Kidney (tissue), 14 donors: ENCODE measurements around the gene RNF41. TPM values are rescaled to one million over a fixed set of nuclear protein-coding genes. Genes with fewer than 3 reads are reported as not detected.

Source experiments
- DNase-seq, 5 donors: peaks; one replicate each; pipeline ENCODE4 v3.0.0-alpha.2; 2013 to 2020
- FAIRE-seq: peaks from 2 replicates; lab custom pipeline; 2012; peaks lifted over from hg19 to GRCh38; lab: Jason Lieb, UNC
- H3K27ac ChIP-seq, 2 donors: one replicate each; pipeline ENCODE4 v1.7.0; 2013; ENCODE audit warnings: low read depth in 2 of 2, low read length in 2 of 2, inconsistent platforms in 1 of 2
- H3K27me3 ChIP-seq: one replicate; pipeline ENCODE4 v1.7.1; 2013; ENCODE audit warnings: low read length, inconsistent platforms; ENCODE audit not compliant: control insufficient read depth, insufficient read depth
- H3K36me3 ChIP-seq, 3 donors: one replicate each; pipeline versions ENCODE4 v1.7.0 to v1.7.1; 2013; ENCODE audit warnings: low read length in 3 of 3, control low read depth in 1 of 3, inconsistent platforms in 1 of 3; ENCODE audit not compliant: insufficient read depth in 3 of 3, control insufficient read depth in 2 of 3
- H3K4me1 ChIP-seq, 3 donors: one replicate each; pipeline versions ENCODE4 v1.7.0 to v1.7.1; 2013; ENCODE audit warnings: low read length in 3 of 3, inconsistent platforms in 1 of 3, low read depth in 1 of 3; ENCODE audit not compliant: control insufficient read depth in 2 of 3, insufficient read depth in 2 of 3
- H3K4me3 ChIP-seq, 3 donors: one replicate each; pipeline versions ENCODE4 v1.7.0 to v1.8.1; 2013; ENCODE audit warnings: low read length in 3 of 3, control low read depth in 1 of 3, inconsistent platforms in 1 of 3
- H3K9ac ChIP-seq, 3 donors: one replicate each; pipeline versions ENCODE4 v1.7.0 to v1.7.1; 2013; ENCODE audit warnings: low read length in 3 of 3, control low read depth in 1 of 3, inconsistent platforms in 1 of 3
- H3K9me3 ChIP-seq, 3 donors: one replicate each; pipeline versions ENCODE4 v1.7.0 to v1.7.1; 2013; ENCODE audit warnings: low read length in 3 of 3, control low read depth in 1 of 3, inconsistent platforms in 1 of 3; ENCODE audit not compliant: control insufficient read depth in 2 of 3, insufficient read depth in 1 of 3
- intact Hi-C: fragments of 100-400 bp; cut with DNase I; formaldehyde crosslinking; loops from one replicate; pipeline ENCODE4 v1.11.1; 2022
- polyA plus RNA-seq: library from polyadenylated mRNA; stranded (reverse); fragments of 350-450 nt; fragmentation: Illumina TruSeq; extraction: RNeasy Lipid Tissue Mini Kit (QIAGEN cat#74804); gene quantifications from one replicate; pipeline ENCODE4 v1.2.3, GENCODE V29; 2014; ENCODE audit warnings: low read depth, low replicate concordance; ENCODE audit not compliant: insufficient read depth
- total RNA-seq: library from RNA; stranded (reverse); fragmentation: NEBNext Ultra II Directional; extraction: Animal tissue kit (Norgen Biotek cat#: 25700); gene quantifications from one replicate; pipeline ENCODE4 v1.2.1, GENCODE V29; 2021
- TF ChIP-seq, protein P1 (sequence below): IDR thresholded peaks from 3 replicates; pipeline ENCODE4 v1.5.1; 2012; ENCODE audit warnings: mild to moderate bottlenecking, moderate library complexity, borderline replicate concordance; ENCODE audit not compliant: insufficient read depth; ENCODE audit errors: extremely low read depth
- donor health status: control.
- donor health status: control.
- donor health status: control.
- donor health status: control.
- donor health status: control.
- donor health status: DM: yes; HTN: yes; CAD: no.
- donor health status: Normal renal cell carcinoma (clear cell type).

Gene RNF41
- total and polyA plus RNA-seq, 2 donors from 2014 or later, result 17.6 to 45.5 TPM

DNA sequence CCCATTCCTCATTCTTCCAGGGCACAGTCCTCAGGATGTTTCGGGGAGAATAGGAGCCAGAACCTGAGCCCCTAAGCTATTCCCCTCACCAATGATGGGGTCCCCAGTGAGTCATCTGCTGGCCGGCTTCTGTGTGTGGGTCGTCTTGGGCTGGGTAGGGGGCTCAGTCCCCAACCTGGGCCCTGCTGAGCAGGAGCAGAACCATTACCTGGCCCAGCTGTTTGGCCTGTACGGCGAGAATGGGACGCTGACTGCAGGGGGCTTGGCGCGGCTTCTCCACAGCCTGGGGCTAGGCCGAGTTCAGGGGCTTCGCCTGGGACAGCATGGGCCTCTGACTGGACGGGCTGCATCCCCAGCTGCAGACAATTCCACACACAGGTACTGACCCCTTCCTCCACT is 9.5 kb upstream of the RNF41 start:
- H3K9ac ChIP-seq, result peak overlapping the region in 1 of 3 donors; percentile 30
- H3K36me3 ChIP-seq, result peaks cover 0 to 3% (median 0%) of the 10 kb centered on the region in 3 donors
- no peaks in the 10 kb centered on the region for H3K27me3 ChIP-seq
- peak overlapping the region in 2 of 3 donors; percentile 64 to 68 for H3K4me3 ChIP-seq
- intact Hi-C loops, result no loop called here
- peaks cover 0 to 4% (median 0%) of the 10 kb centered on the region in 3 donors for H3K4me1 ChIP-seq
- peak overlapping the region in 1 of 2 donors; percentile 84 for H3K27ac ChIP-seq
- no peaks in the 10 kb centered on the region for H3K9me3 ChIP-seq
- TF ChIP-seq, protein P1, sequence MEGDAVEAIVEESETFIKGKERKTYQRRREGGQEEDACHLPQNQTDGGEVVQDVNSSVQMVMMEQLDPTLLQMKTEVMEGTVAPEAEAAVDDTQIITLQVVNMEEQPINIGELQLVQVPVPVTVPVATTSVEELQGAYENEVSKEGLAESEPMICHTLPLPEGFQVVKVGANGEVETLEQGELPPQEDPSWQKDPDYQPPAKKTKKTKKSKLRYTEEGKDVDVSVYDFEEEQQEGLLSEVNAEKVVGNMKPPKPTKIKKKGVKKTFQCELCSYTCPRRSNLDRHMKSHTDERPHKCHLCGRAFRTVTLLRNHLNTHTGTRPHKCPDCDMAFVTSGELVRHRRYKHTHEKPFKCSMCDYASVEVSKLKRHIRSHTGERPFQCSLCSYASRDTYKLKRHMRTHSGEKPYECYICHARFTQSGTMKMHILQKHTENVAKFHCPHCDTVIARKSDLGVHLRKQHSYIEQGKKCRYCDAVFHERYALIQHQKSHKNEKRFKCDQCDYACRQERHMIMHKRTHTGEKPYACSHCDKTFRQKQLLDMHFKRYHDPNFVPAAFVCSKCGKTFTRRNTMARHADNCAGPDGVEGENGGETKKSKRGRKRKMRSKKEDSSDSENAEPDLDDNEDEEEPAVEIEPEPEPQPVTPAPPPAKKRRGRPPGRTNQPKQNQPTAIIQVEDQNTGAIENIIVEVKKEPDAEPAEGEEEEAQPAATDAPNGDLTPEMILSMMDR, result no peak
- FAIRE-seq (no peak), DNase-seq (no peak)

DNA sequence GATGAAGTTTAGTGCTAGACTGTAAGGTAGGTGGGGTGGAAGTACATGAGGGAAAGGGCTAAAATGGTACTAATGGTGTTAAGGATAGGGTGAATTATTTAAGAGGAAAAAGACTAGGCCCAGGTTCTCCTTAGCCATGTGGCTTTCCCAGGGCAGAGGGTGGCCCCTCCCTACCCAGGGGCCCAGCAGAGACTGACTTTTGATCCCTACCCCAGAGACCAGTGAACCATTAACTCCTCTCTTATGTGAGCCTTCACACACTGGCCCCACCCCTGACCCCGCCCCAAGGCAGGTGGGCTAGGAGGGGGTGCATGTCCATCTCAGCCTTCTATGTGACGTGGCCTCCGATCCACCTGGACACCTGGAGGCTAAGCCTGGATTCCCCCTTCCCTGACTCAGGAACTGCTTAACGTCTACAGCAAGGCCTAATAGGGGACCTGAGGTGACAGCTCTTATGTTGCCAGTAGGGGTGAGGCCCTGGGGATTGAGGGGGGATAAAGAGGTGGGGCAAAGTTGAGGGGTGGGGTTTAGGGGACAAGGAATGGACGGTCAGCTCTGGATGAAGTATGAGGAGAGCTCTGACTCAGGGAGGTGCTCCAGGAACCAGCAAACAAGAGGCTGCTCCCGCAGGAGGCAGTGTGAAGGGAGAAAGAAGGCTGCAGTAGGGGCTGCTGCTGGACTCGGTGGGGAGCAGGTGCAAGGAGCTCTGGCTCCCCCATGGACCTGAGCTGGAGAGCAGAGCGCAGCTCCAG is 8.9 kb upstream of the RNF41 start:
- Histone ChIP-seq H3K27me3 (no peaks in the 10 kb centered on the region), H3K9me3 (no peaks in the 10 kb centered on the region), H3K4me3 (peak overlapping the region in 2 of 3 donors; percentile 64 to 68), H3K27ac (peak overlapping the region; percentile 84 to 88), H3K4me1 (peaks cover 0 to 4% (median 0%) of the 10 kb centered on the region in 3 donors), H3K36me3 (peaks cover 0 to 2% (median 0%) of the 10 kb centered on the region in 3 donors), H3K9ac (peak overlapping the region in 2 of 3 donors; percentile 8 to 55)
- DNase-seq, result peak in 4 of 5 donors; percentile 39 to 78 (median 58)
- TF ChIP-seq, protein P1, result no peak
- intact Hi-C loops, result no loop called here
- FAIRE-seq, result no peak

DNA sequence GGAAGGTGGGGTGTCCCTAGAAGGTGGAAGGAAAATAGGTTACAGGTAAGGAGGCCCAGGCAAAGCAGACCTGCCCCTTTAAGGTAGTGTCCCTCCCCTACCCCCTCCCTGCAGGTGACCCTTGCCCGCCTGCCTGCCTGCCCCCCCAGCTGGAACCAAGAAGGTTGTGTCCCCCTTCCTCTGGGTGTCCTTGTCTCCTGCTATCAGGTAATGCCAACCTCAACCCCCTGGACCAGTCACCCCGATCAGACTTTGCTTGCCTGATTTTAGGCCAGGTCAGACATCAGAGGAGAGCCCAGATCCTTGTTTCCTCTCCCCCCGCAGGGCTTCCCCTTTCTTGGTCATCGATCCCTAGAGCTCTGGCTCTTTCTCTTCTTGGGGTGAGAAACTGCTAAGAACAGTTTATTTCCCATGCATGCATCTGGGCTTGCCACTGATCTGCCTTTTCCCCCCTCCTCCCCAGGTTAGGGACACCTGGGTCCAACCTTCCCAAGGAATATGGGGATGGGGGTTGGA is 8.3 kb upstream of the RNF41 start, which contains the start of gene SLC39A5:
Gene SLC39A5, plus strand, starts transcription at position 136 of the 516 bp plus-strand sequence. CDS start 1,224 bp downstream, outside the sequence.
- Histone ChIP-seq H3K9ac (peak within 1 kb of the TSS in 2 of 3 donors; percentile 8 to 55), H3K27me3 (no peaks in the 10 kb centered on the region), H3K9me3 (no peaks in the 10 kb centered on the region), H3K4me1 (peaks cover 0 to 4% (median 0%) of the 10 kb centered on the region in 3 donors), H3K4me3 (peak within 1 kb of the TSS in 2 of 3 donors; percentile 64 to 68), H3K36me3 (peaks cover 0 to 2% (median 0%) of the 10 kb centered on the region in 3 donors), H3K27ac (peak within 1 kb of the TSS; percentile 84 to 88)
- TF ChIP-seq, protein P1, result no peak
- FAIRE-seq, result no peak
- DNase-seq, result no peak
- intact Hi-C loops, result no loop called here
